RWPE2 (cell line): ENCODE measurements around the gene SLC39A11.

Experiments
- ATAC-seq: fragments of 200-7000 bp; cut with Tn5 transposase; 3 replicates; pipeline ENCODE4 v1.9.1; 2021; ENCODE audit warnings: low read depth
- DNase-seq: peaks from one replicate; pipeline ENCODE4 v3.0.0-alpha.2; 2020; ENCODE audit warnings: low spot score
- H3K27ac ChIP-seq: fragments of 450-650 bp; 2 replicates; pipeline ENCODE4 v1.5.1; 2017; ENCODE audit warnings: mild to moderate bottlenecking; ENCODE audit not compliant: poor library complexity, severe bottlenecking
- H3K27me3 ChIP-seq: fragments of 250-450 bp; sonication (Bioruptor Pico); 2 replicates; pipeline ENCODE4 v1.5.1; 2021; ENCODE audit warnings: mild to moderate bottlenecking, moderate library complexity; ENCODE audit not compliant: insufficient read depth, poor library complexity, severe bottlenecking
- H3K36me3 ChIP-seq: fragments of 250-450 bp; sonication (Bioruptor Pico); 2 replicates; pipeline ENCODE4 v1.5.1; 2020; ENCODE audit warnings: low read depth, mild to moderate bottlenecking, moderate library complexity
- H3K4me1 ChIP-seq: fragments of 250-450 bp; sonication (Bioruptor Pico); 2 replicates; pipeline ENCODE4 v1.5.1; 2021; ENCODE audit warnings: mild to moderate bottlenecking, moderate library complexity; ENCODE audit not compliant: insufficient read depth, poor library complexity, severe bottlenecking
- H3K4me3 ChIP-seq: fragments of 250-450 bp; sonication (Bioruptor Pico); 2 replicates; pipeline ENCODE4 v1.5.1; 2021; ENCODE audit warnings: mild to moderate bottlenecking, moderate library complexity; ENCODE audit not compliant: severe bottlenecking
- H3K9me3 ChIP-seq: fragments of 250-450 bp; sonication (Bioruptor Pico); 2 replicates; pipeline ENCODE4 v1.5.1; 2021; ENCODE audit warnings: mild to moderate bottlenecking, moderate library complexity; ENCODE audit not compliant: severe bottlenecking
- CTCF ChIP-seq: fragments of 450-650 bp; IDR thresholded peaks from one replicate; pipeline ENCODE4 v1.5.1; 2017; ENCODE audit warnings: mild to moderate bottlenecking, moderate library complexity; ENCODE audit not compliant: poor library complexity, severe bottlenecking

The SLC39A11 gene

GRCh38 chr17:72614871-72615626 lies 477.4 kb downstream of the SLC39A11 start:
- no peak for TF ChIP-seq CTCF
- Histone ChIP-seq H3K9me3 (no peaks in the 10 kb centered on the region), H3K4me1 (peaks cover 20% of the 10 kb centered on the region), H3K36me3 (no peaks in the 10 kb centered on the region), H3K27me3 (no peaks in the 10 kb centered on the region), H3K4me3 (no peak overlapping the region), H3K27ac (peak overlapping the region; percentile 84)
- no peak for DNase-seq
- 0 out of 3 replicates have a peak, but pooled peaks have one; percentile 19 for ATAC-seq

DNA sequence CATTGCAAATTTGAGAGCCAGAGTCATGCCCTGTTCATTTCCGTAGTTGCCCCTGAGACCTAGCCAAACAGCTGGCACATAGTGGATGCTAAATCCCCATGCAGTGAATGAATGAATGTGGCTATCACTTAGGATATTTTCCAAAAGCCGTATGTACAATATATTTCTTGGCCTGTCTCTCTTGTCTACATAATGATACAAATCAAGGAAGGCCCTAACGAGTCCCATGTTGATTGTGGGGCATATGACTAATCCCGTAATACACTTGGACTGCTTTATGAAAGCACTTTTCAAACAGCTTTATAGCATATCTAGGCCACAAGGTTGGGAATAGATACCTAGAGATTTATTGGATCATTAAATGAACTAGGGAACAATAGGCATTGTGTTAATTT lies 478.0 kb downstream of the SLC39A11 start:
- no peak overlapping the region for H3K4me3 ChIP-seq
- ATAC-seq: no peak
- H3K4me1 ChIP-seq: peaks cover 25% of the 10 kb centered on the region
- H3K27ac ChIP-seq: peak overlapping the region; percentile 84
- DNase-seq: no peak
- no peak for TF ChIP-seq CTCF
- H3K36me3 ChIP-seq: no peaks in the 10 kb centered on the region
- no peaks in the 10 kb centered on the region for H3K27me3 ChIP-seq
- H3K9me3 ChIP-seq: no peaks in the 10 kb centered on the region

- DNase-seq (no peak), ATAC-seq (peak; percentile 87)
- TF ChIP-seq CTCF: no peak
- Histone ChIP-seq H3K4me3 (no peak overlapping the region), H3K27me3 (no peaks in the 10 kb centered on the region), H3K27ac (peak overlapping the region; percentile 84), H3K4me1 (peaks cover 32% of the 10 kb centered on the region), H3K9me3 (no peaks in the 10 kb centered on the region), H3K36me3 (no peaks in the 10 kb centered on the region)
Measured at GRCh38 chr17:72613806-72614292, 478.6 kb downstream of the SLC39A11 start.

- Histone ChIP-seq H3K4me3 (no peak overlapping the region), H3K36me3 (no peaks in the 10 kb centered on the region), H3K27me3 (no peaks in the 10 kb centered on the region), H3K4me1 (peaks cover 33% of the 10 kb centered on the region), H3K9me3 (no peaks in the 10 kb centered on the region), H3K27ac (peak overlapping the region; percentile 84)
- no peak for ATAC-seq
- no peak for DNase-seq
- no peak for TF ChIP-seq CTCF
Measured at GRCh38 chr17:72613396-72613795, 479.1 kb downstream of the SLC39A11 start.

- Histone ChIP-seq H3K4me1 (peaks cover 33% of the 10 kb centered on the region), H3K4me3 (no peak overlapping the region), H3K27ac (no peak overlapping the region), H3K9me3 (no peaks in the 10 kb centered on the region), H3K27me3 (no peaks in the 10 kb centered on the region), H3K36me3 (no peaks in the 10 kb centered on the region)
- ATAC-seq: no peak
- DNase-seq: no peak
- no peak for TF ChIP-seq CTCF
Measured at GRCh38 chr17:72611172-72611571, 481.3 kb downstream of the SLC39A11 start.
